WERI-Rb-1 (cell line): ENCODE results near the gene CDC42SE2.
A peak's percentile ranks its signal among the peaks of the same experiment; 100 is the strongest.

Experiments used
- DNase-seq: peaks from one replicate; pipeline ENCODE4 v3.0.0-alpha.2; 2020
- H3K27ac ChIP-seq: fragments of 250-450 bp; sonication (Bioruptor Pico); 2 replicates; pipeline ENCODE4 v1.5.1; 2020; ENCODE audit warnings: mild to moderate bottlenecking, moderate library complexity
- H3K27me3 ChIP-seq: fragments of 250-450 bp; sonication (Bioruptor Pico); 2 replicates; pipeline ENCODE4 v1.5.1; 2021; ENCODE audit warnings: mild to moderate bottlenecking, low read depth, moderate library complexity; ENCODE audit not compliant: insufficient read depth, severe bottlenecking
- H3K36me3 ChIP-seq: fragments of 250-450 bp; sonication (Bioruptor Pico); 2 replicates; pipeline ENCODE4 v1.5.1; 2020; ENCODE audit warnings: mild to moderate bottlenecking, moderate library complexity
- H3K4me3 ChIP-seq: 2 replicates; pipeline ENCODE4 v1.5.1; 2011; ENCODE audit warnings: low read depth, mild to moderate bottlenecking, control low read depth, low read length
- H3K9me3 ChIP-seq: fragments of 250-450 bp; sonication (Bioruptor Pico); 2 replicates; pipeline ENCODE4 v1.5.1; 2021; ENCODE audit warnings: mild to moderate bottlenecking, moderate library complexity; ENCODE audit not compliant: severe bottlenecking
- TF ChIP-seq, protein P1 (sequence below): IDR thresholded peaks from 2 replicates; pipeline ENCODE4 v1.5.1; 2011; ENCODE audit warnings: low read depth, mild to moderate bottlenecking, control low read depth, inconsistent platforms, low read length

The CDC42SE2 gene

DNA sequence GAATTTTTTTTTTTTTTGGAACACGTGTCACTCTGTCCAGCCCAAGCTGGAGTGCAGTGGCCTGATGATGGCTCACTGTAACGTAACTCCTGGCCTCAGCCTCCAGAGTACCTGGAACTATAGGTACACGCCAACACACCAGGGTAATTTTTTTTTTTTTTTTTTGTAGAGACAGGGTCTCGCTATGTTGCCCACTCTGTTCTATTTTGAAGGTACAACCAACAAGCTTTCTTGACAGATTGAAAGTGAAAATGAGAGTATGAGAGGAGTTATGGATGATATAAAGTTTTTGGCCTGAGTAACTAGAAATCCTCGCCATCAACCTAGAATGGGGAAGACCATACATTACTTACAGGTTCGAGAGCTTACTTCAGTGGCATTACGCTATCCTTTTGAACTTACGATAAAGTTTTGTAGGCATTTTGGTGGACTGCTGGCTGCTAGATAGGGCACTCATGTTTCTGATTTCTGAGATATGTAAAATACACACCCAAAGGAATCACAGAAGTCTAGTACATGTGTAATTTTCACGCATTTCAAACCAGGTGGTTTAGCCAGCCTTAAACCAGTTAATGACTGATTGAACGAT is 806 bp upstream of the CDC42SE2 start:
- TF ChIP-seq, protein P1, sequence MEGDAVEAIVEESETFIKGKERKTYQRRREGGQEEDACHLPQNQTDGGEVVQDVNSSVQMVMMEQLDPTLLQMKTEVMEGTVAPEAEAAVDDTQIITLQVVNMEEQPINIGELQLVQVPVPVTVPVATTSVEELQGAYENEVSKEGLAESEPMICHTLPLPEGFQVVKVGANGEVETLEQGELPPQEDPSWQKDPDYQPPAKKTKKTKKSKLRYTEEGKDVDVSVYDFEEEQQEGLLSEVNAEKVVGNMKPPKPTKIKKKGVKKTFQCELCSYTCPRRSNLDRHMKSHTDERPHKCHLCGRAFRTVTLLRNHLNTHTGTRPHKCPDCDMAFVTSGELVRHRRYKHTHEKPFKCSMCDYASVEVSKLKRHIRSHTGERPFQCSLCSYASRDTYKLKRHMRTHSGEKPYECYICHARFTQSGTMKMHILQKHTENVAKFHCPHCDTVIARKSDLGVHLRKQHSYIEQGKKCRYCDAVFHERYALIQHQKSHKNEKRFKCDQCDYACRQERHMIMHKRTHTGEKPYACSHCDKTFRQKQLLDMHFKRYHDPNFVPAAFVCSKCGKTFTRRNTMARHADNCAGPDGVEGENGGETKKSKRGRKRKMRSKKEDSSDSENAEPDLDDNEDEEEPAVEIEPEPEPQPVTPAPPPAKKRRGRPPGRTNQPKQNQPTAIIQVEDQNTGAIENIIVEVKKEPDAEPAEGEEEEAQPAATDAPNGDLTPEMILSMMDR: no peak
- Histone ChIP-seq H3K27me3 (no peaks in the 10 kb centered on the region), H3K27ac (no peak overlapping the region; the same call in 1 of the 2 replicates), H3K4me3 (peak overlapping the region; percentile 62), H3K9me3 (no peaks in the 10 kb centered on the region), H3K36me3 (no peaks in the 10 kb centered on the region)
- no peak for DNase-seq

DNA sequence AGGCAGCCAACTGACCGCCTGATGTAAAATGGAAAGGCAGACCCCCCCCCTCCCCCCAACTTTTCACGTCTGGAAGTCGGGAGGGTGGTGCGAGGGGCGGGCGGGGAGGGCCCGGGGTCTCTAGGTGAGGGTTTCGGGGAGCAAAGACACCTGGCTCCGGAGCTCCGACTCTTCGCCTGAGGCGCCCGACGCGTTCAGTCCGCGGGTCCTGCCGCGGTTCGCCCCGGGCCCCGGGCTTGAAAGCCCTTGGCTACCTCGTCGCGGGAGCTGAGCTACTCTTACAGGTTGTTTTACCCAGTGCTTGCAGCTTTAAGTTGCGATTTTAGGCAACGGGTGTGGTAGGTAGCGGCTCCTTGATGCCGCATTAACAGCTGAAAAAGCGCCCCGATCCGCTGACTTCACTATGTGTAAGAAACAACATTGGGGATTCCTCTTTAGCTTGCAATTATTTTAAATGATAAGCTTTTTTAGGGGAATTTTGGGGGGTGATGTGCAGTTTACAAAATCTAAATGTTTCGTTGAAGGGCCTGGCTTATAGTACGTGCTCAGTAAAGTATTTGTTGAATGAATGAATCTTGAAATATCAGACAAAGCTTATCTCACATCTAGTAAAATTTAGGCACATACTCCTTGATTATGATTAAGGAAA is 722 bp downstream of the CDC42SE2 start:
- peak; percentile 22 for DNase-seq
- Histone ChIP-seq H3K9me3 (no peaks in the 10 kb centered on the region), H3K4me3 (peak overlapping the region; percentile 65), H3K27me3 (no peaks in the 10 kb centered on the region), H3K36me3 (no peaks in the 10 kb centered on the region), H3K27ac (peak overlapping the region; percentile 92)
- TF ChIP-seq, protein P1: no peak

DNA sequence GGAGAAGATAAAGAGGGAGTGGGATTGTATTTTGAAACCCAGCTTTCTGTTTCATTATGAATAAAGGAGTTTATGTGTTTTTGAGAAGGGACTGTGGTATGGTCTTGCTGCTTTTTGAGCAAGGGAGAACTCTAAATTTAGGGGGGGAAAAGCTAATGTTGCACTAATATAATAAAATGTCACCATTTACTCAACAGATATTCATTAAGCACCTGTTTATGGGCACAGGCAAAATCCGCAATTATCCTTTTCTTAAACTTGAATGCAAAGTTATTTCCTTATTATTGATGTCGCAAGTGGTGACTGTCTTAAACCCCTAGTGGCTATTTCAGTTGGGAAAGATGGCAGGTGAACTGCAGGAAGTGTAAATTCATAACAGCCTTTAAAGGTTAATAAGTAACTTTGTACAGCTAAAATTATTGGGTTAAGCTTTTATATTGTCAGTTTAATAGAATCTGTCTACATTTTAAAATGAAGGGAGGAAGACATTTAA is 1.5 kb downstream of the CDC42SE2 start:
- Histone ChIP-seq H3K9me3 (no peaks in the 10 kb centered on the region), H3K4me3 (peak overlapping the region; percentile 65; the same call in 1 of the 2 replicates), H3K27me3 (no peaks in the 10 kb centered on the region), H3K36me3 (no peaks in the 10 kb centered on the region), H3K27ac (no peak overlapping the region)
- DNase-seq: no peak
- TF ChIP-seq, protein P1: 0 out of 2 replicates have a peak, but pooled peaks have one; percentile 3

DNA sequence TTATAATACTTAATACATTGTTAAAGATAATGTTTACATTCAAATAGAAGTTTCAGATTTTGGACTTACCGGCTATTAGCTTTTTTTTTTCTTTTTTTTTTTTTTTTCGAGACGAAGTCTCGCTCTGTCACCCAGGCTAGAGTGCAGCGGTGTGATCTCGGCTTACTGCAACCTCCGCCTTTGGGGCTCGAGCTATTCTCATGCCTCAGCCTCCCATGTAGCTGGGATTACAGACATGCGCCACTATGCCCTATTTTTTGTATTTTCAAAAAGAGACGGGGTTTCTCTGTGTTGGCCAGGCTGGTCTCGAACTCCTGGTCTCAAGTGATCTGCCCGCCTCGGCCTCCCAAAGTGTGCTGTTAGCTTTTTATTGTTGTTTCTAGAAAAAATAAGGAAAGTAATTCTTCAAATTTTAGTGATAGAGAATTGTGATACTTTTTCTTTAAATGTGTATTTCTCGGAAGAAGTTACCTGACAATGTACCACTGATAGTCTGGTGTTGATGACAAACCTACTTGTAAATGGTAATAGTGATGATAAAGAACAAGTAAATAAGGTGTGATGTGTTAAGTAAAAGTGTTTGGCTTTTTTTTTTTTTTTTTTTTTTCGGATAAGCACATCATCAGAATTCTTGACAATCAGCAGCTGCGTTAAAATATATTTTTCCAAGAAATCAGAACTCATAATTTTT is 2.7 kb downstream of the CDC42SE2 start:
- Histone ChIP-seq H3K36me3 (no peaks in the 10 kb centered on the region), H3K27me3 (no peaks in the 10 kb centered on the region), H3K9me3 (no peaks in the 10 kb centered on the region), H3K27ac (no peak overlapping the region), H3K4me3 (no peak overlapping the region)
- no peak for DNase-seq
- TF ChIP-seq, protein P1: no peak

DNA sequence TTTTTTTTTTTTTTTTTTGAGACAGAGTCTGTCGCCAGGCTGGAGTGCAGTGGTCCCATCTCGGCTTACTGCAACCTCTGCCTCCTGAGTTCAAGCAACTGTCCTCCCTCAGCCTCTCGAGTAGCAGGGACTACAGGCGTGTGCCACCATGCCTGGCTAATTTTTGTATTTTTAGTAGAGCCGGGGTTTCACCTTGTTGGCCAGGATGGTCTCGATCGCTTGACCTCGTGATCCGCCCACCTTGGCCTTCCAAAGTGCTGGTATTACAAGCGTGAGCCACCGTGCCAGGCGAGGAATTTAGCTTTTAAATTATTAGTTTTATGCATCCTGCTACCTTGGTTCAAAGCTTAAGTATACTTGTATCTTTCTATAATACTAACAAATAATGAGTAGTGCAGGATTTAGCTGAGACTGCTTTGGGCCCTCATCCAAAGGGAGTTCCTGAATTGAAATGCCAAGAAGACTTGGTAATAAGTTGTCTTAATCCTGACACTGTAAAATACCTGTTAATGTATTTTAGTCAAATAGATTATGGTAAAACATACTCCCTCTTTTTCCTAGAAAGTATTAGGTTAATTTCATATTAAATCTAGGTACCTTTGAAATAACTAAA is 5.0 kb downstream of the CDC42SE2 start:
- no peak overlapping the region for H3K4me3 ChIP-seq
- TF ChIP-seq, protein P1: no peak
- H3K36me3 ChIP-seq: no peaks in the 10 kb centered on the region
- no peak for DNase-seq
- H3K27ac ChIP-seq: no peak overlapping the region
- H3K9me3 ChIP-seq: no peaks in the 10 kb centered on the region
- H3K27me3 ChIP-seq: no peaks in the 10 kb centered on the region
